HFF-Myc (cell line): Measurements from ENCODE around the gene RAD51B.

Experiments used
- DNase-seq: peaks from one replicate; pipeline ENCODE4 v3.0.0-alpha.2; 2011; ENCODE audit warnings: low read depth; ENCODE audit errors: extremely low read depth
- H3K4me3 ChIP-seq: replicated peaks from 2 replicates; pipeline ENCODE4 v1.5.1; 2011; ENCODE audit warnings: low read depth, mild to moderate bottlenecking, control low read depth, low read length
- TF ChIP-seq, protein P1 (sequence below): IDR thresholded peaks from 2 replicates; pipeline ENCODE4 v1.5.1; 2012; ENCODE audit warnings: mild to moderate bottlenecking, low read depth, low read length, control low read depth; ENCODE audit errors: missing control alignments

The RAD51B gene

DNA sequence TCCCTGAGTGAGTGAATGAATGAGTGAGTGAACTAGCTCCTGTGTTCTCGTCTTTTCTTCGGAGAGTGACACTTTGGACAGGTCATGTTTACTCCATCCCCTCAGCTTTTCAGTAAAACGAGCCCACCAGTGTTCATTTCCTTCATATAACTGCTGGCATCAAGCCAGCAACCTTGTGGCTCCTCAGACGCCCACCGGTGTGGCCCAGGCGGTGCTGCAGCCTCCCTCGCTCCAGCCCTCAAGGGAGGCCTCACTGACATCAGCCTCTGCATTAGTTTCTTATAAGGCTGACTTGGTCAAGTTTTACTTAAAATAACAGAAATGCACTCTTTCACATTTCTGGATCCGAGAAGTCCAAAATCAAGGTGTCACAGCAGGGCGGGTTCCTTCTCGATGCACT lies 785.2 kb downstream of the RAD51B start:
- TF ChIP-seq, protein P1, sequence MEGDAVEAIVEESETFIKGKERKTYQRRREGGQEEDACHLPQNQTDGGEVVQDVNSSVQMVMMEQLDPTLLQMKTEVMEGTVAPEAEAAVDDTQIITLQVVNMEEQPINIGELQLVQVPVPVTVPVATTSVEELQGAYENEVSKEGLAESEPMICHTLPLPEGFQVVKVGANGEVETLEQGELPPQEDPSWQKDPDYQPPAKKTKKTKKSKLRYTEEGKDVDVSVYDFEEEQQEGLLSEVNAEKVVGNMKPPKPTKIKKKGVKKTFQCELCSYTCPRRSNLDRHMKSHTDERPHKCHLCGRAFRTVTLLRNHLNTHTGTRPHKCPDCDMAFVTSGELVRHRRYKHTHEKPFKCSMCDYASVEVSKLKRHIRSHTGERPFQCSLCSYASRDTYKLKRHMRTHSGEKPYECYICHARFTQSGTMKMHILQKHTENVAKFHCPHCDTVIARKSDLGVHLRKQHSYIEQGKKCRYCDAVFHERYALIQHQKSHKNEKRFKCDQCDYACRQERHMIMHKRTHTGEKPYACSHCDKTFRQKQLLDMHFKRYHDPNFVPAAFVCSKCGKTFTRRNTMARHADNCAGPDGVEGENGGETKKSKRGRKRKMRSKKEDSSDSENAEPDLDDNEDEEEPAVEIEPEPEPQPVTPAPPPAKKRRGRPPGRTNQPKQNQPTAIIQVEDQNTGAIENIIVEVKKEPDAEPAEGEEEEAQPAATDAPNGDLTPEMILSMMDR, result no peak
- DNase-seq, result no peak
- no peak overlapping the region for H3K4me3 ChIP-seq

DNA sequence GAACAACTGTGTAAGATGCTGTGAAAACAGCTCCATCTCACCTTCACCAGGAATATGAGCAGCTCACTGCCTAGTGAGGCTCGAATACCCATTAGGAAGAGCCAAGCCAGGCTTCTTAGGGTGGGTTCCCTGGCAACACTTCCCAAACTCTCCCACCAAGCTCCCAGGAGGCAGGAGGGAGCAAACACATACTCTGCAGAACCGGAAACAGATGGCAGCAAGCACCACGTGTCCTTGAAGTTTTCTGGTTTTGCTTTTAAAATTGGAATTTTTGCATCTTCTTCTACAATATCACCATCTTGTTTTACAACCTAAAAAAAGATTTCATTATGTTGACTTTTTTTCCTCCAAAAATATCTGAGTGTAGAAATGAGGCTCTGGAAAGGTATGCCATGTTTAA lies 786.6 kb downstream of the RAD51B start:
- no peak for DNase-seq
- H3K4me3 ChIP-seq, result no peak overlapping the region
- TF ChIP-seq, protein P1, result no peak

DNA sequence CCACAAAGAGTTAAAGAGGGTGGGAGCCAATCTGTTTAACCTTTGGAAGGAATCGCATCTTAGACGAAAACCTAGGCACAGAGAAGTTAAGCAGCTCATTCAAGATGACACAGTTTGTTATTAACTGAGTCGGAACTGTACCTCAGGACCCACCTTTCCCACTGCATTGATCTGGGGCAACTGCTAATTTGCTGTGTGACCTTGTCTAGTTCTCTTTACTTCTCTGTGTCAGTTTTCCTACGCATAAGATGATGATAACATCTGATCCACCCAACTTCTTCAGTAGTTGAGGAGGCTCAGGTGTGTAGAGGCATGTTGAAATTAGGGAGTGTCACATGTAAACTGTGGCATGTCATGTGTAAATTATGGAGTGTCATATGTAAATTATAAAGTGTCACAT lies 787.1 kb downstream of the RAD51B start:
- no peak overlapping the region for H3K4me3 ChIP-seq
- DNase-seq, result no peak
- TF ChIP-seq, protein P1, result no peak

DNA sequence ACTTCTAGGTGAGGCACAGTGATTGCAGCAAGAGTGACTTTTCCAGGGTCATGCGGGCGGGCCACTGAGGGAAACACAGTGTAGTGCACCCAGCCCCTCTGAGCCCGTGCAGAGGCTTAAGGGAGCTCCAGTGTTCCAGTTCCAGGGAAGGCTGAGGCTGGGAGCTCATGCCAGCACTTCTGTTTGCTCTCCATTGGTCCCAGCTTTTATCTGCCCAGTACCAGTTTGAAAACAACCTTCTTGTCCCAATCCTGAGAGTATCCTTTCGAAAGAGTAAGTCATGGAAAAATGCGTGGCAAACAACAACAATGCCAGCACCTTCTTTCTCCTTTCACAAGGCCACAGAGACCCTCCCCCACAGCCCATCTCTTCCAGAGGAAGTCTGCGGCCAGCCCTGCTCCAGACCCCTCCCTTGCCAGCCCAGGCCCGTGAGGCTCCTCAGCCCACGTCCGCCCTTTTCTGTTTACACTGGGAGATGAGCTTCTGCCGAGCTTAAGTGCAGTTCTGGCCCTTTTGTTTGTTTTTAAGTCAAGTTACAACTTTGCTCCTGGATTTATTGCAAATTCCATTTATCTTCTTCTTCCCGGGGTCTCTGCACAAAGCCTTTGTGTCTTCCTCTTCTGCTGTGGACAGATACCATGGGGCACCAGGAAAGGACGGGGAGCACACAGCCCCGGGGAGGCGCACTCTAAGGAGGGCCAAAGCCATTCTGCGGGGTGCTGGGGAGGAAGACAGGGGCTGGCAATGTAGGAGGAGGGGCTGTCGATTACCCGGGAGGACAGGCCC lies 787.7 kb downstream of the RAD51B start:
- TF ChIP-seq, protein P1, result no peak
- no peak for DNase-seq
- H3K4me3 ChIP-seq, result no peak overlapping the region

DNA sequence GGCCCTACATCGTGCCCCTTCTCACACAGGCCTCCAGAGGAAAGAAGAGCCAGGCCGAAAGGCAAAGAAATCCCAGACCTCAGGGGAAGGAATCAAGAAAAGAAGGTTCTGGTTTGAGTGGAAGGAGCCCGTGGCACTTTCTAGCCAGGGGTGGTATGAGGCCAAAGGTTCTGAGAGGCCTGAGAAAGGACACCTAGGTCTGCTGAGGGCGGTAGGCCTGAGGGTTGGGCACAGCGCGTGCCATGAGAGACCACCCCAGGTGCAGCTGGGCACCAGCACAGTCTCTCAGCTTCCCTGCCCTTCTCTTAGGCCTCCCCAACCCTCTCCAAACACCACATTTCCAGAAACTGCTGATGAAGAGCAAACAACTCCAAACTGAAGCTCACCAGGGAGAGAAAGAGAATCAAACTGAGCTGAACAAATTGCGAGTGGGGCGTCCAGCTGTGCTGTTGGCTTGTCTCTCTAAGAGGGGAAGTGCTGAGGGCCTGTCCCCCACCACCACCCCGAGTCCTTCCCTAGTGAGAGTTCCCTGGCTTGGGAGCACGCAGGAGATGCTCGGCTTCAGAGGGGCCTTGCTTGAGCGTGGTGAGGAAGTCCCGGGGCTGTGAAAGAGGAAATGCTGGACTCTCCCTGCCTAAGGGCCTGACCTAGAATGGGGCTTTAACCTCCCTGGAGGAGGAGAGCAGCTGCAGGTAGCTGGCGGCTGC lies 788.4 kb downstream of the RAD51B start:
- no peak for DNase-seq
- TF ChIP-seq, protein P1, result no peak
- no peak overlapping the region for H3K4me3 ChIP-seq

DNA sequence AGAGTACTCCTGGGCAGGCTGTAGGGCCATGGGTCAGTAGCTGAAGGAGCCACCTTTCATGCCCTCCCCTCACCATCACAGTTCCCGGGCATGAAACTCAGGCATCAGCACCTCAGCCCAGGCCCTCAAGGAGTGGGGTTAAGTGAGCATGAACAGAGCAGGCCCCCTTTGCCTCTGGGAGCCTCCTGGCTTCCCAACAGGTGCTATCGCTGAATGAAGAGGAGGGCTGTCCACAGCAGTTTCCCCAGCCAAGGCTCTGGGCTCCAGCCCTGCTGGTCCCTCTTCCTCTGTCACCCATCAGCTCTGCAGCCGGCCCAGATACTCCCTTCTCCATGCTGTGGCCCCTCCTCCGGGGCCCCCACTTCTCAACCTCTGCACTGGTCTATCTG lies 789.0 kb downstream of the RAD51B start:
- H3K4me3 ChIP-seq, result no peak overlapping the region
- TF ChIP-seq, protein P1, result no peak
- DNase-seq, result no peak

DNA sequence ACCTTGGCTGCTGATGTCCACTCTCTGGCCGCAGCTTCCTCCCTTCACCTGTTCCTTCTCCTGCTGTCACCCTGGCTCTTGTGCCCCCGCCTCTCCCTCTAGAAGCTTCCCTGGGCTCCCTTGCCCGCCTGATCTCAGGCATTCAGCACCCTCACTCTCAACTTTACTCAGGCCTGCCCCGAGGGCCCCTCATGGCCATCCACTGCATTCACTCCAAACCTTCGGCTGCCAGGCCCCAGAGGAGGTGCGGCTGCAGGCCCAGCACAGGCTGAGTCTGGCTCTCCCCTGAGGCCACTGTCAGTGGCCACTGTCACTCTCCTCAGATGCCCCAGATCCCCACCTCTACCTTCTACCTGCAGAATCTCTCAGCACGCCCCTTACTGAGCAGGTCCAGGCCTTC lies 789.4 kb downstream of the RAD51B start:
- no peak overlapping the region for H3K4me3 ChIP-seq
- TF ChIP-seq, protein P1, result no peak
- no peak for DNase-seq
